A549 (cell line): ENCODE results near the gene DLGAP1. TPM values are rescaled to one million over a fixed set of nuclear protein-coding genes. Genes with fewer than 3 reads are reported as not detected.

Source experiments
- ATAC-seq, 2 experiments: fragments of 200-7000 bp in 1 of 2; fragments of >200 bp in 1 of 2; cut with Nextera tagmentation in 1 of 2; cut with Tn5 transposase in 1 of 2; 3 replicates each; pipeline versions ENCODE4 v1.8.0 to v1.9.1; 2018 to 2020; ENCODE audit warnings: mild to moderate bottlenecking in 1 of 2, moderate library complexity in 1 of 2
- CTCF ChIA-PET: fragments of 300-600 bp; sonication (Branson Sonifier 250); formaldehyde crosslinking; extraction: SDS; loops from one replicate; lab custom pipeline; 2021; ENCODE audit warnings: antibody characterized with exemption, inconsistent platforms; lab: Yijun Ruan, JAX
- POLR2A ChIA-PET: fragments of 350-600 bp; formaldehyde crosslinking; extraction: SDS; loops from one replicate; lab custom pipeline; 2021; ENCODE audit warnings: antibody characterized with exemption, inconsistent platforms; lab: Yijun Ruan, JAX
- DNase-seq, 2 experiments: peaks; one replicate each; pipeline versions ENCODE4 v3.0.0 to v3.0.0-alpha.2; 2011 to 2016; ENCODE audit warnings: low read depth in 1 of 2, low spot score in 1 of 2
- FAIRE-seq: peaks from 2 replicates; lab custom pipeline; 2011; peaks lifted over from hg19 to GRCh38; lab: Jason Lieb, UNC
- H3K27ac ChIP-seq, 2 experiments: fragments of >200 bp; sonication (Bioruptor Twin); formaldehyde crosslinking; 3 replicates each; pipeline ENCODE4 v1.5.1; 2016 to 2017
- H3K4me1 ChIP-seq: fragments of >200 bp; sonication (Bioruptor Twin); formaldehyde crosslinking; 3 replicates; pipeline ENCODE4 v1.6.1; 2016
- H3K4me2 ChIP-seq: fragments of >200 bp; sonication (Bioruptor Twin); formaldehyde crosslinking; 3 replicates; pipeline ENCODE4 v1.6.1; 2016
- H3K4me3 ChIP-seq: fragments of >200 bp; sonication (Bioruptor Twin); formaldehyde crosslinking; 3 replicates; pipeline ENCODE4 v1.5.1; 2016
- H3K9me3 ChIP-seq: fragments of >200 bp; sonication (Bioruptor Twin); formaldehyde crosslinking; 3 replicates; pipeline ENCODE4 v1.6.1; 2016
- CHD2 ChIP-seq: fragments of 150-350 bp; IDR thresholded peaks from 2 replicates; pipeline ENCODE4 v1.6.1; 2014; ENCODE audit warnings: low read length; ENCODE audit not compliant: partially characterized antibody
- CHD4 ChIP-seq: fragments of 200-600 bp; sonication (generic); IDR thresholded peaks from 2 replicates; pipeline ENCODE4 v1.6.1; 2016; ENCODE audit warnings: antibody characterized with exemption, mild to moderate bottlenecking, borderline replicate concordance
- ESRRA ChIP-seq: fragments of 150-350 bp; IDR thresholded peaks from 2 replicates; pipeline ENCODE4 v1.6.1; 2014; ENCODE audit warnings: mild to moderate bottlenecking, low read length, borderline replicate concordance
- FOSB ChIP-seq: fragments of 250-450 bp; sonication (Bioruptor Pico); IDR thresholded peaks from 2 replicates; pipeline ENCODE4 v1.5.0; 2020; ENCODE audit warnings: mild to moderate bottlenecking, moderate library complexity
- FOXS1 ChIP-seq: fragments of 250-450 bp; sonication (Bioruptor Pico); IDR thresholded peaks from 2 replicates; pipeline ENCODE4 v1.5.0; 2020; ENCODE audit warnings: mild to moderate bottlenecking, moderate library complexity
- HOXA7 ChIP-seq: fragments of 250-450 bp; sonication (Bioruptor Pico); IDR thresholded peaks from 2 replicates; pipeline ENCODE4 v1.5.0; 2020; ENCODE audit warnings: mild to moderate bottlenecking, moderate library complexity
- HOXB5 ChIP-seq: fragments of 250-450 bp; sonication (Bioruptor Pico); IDR thresholded peaks from 2 replicates; pipeline ENCODE4 v1.5.0; 2020; ENCODE audit warnings: mild to moderate bottlenecking, moderate library complexity
- KDM5A ChIP-seq: fragments of 200-600 bp; sonication (generic); IDR thresholded peaks from 2 replicates; pipeline ENCODE4 v1.6.1; 2016; ENCODE audit warnings: antibody characterized with exemption, mild to moderate bottlenecking
- MAFK ChIP-seq: fragments of 450-650 bp; IDR thresholded peaks from 2 replicates; pipeline ENCODE4 v1.6.1; 2014; ENCODE audit not compliant: partially characterized antibody
- MYC ChIP-seq: IDR thresholded peaks from 2 replicates; pipeline ENCODE4 v1.6.1; 2012; ENCODE audit warnings: mild to moderate bottlenecking, inconsistent platforms, low read length, improper control_type of control experiment, borderline replicate concordance
- NPAS2 ChIP-seq: fragments of 250-450 bp; sonication (Bioruptor Pico); IDR thresholded peaks from 2 replicates; pipeline ENCODE4 v1.8.0; 2022; ENCODE audit warnings: mild to moderate bottlenecking, moderate library complexity, borderline replicate concordance
- NR3C1 ChIP-seq: fragments of >200 bp; sonication (Bioruptor Twin); formaldehyde crosslinking; IDR thresholded peaks from 3 replicates; pipeline ENCODE4 v1.6.1; 2017
- RAD21 ChIP-seq, 2 experiments: fragments of >200 bp in 1 of 2; sonication (Bioruptor Twin) in 1 of 2; formaldehyde crosslinking in 1 of 2; IDR thresholded peaks in 1 of 2; conservative IDR thresholded peaks in 1 of 2; 2 replicates in 1 of 2; 3 replicates in 1 of 2; pipeline ENCODE4 v1.6.1; 2012 to 2018; ENCODE audit warnings: inconsistent platforms in 1 of 2
- RCOR1 ChIP-seq: fragments of 150-350 bp; IDR thresholded peaks from 2 replicates; pipeline ENCODE4 v1.6.1; 2014; ENCODE audit warnings: antibody characterized with exemption, low read length, low read depth
- RFX5 ChIP-seq: fragments of 450-650 bp; IDR thresholded peaks from 2 replicates; pipeline ENCODE4 v1.7.1; 2014; ENCODE audit warnings: antibody characterized with exemption, mild to moderate bottlenecking, moderate library complexity
- RNF2 ChIP-seq: fragments of 200-600 bp; sonication (generic); IDR thresholded peaks from 2 replicates; pipeline ENCODE4 v1.6.1; 2016; ENCODE audit warnings: low read depth, mild to moderate bottlenecking, antibody characterized with exemption, moderate library complexity, borderline replicate concordance
- TFCP2L1 ChIP-seq: fragments of 250-450 bp; sonication (Bioruptor Pico); IDR thresholded peaks from 2 replicates; pipeline ENCODE4 v1.5.0; 2021; ENCODE audit warnings: mild to moderate bottlenecking
- ZSCAN20 ChIP-seq: fragments of 250-450 bp; sonication (Bioruptor Pico); IDR thresholded peaks from 2 replicates; pipeline ENCODE4 v1.8.0; 2022; ENCODE audit warnings: mild to moderate bottlenecking, moderate library complexity
- WGBS: methylation state at CpG from one replicate; pipeline ENCODE4 v1.1.6; 2017; ENCODE audit errors: missing lambda C conversion rate; 5-methylcytosine and 5-hydroxymethylcytosine counted together
- polyA plus RNA-seq, 4 experiments: library from polyadenylated mRNA; depleted of rRNA in 3 of 4; stranded (reverse); fragments of >200 nt; fragmentation: RNase III in 1 of 4; extraction: RNeasy Plus Mini Kit Qiagen cat#74134 plus additional on column Dnase treatment in 1 of 4; gene quantifications; 2 replicates in 3 of 4; 3 replicates in 1 of 4; pipeline ENCODE4 v1.2.3, GENCODE V29; 2011 to 2017
- TF ChIP-seq, protein P1 (sequence below): IDR thresholded peaks from 2 replicates; pipeline ENCODE4 v1.6.1; 2012; ENCODE audit warnings: low read depth, borderline replicate concordance
- TF ChIP-seq, protein P2 (sequence below): fragments of 250-450 bp; sonication (Bioruptor Pico); IDR thresholded peaks from 2 replicates; pipeline ENCODE4 v1.5.0; 2020; ENCODE audit warnings: low read depth, mild to moderate bottlenecking, moderate library complexity
- TF ChIP-seq, protein P3 (sequence below): fragments of 250-450 bp; sonication (Bioruptor Pico); IDR thresholded peaks from 2 replicates; pipeline ENCODE4 v1.5.0; 2021; ENCODE audit warnings: mild to moderate bottlenecking, moderate library complexity, borderline replicate concordance

The DLGAP1 gene
- polyA plus RNA-seq, 2 of the 4 experiments (the other 2 are of a cell fraction): 0.04 to 0.12 TPM

- Histone ChIP-seq H3K27ac (no peak overlapping the region), H3K4me2 (no peak overlapping the region), H3K4me3 (no peak overlapping the region), H3K4me1 (no peaks in the 10 kb centered on the region), H3K9me3 (no peaks in the 10 kb centered on the region)
- 54% methylated on average over 5 of the region's 5 CpGs for WGBS
- FAIRE-seq (no peak), DNase-seq (no peak), ATAC-seq (no peak)
- ChIA-PET POLR2A (no interaction called here), CTCF (no interaction called here)
- TF ChIP-seq TFCP2L1 (CRISPR knock-in tag) (no peak), HOXA7 (CRISPR knock-in tag) (no peak), HOXB5 (no peak), FOXS1 (no peak), CHD2 (no peak), RCOR1 (no peak), NR3C1 (no peak), RNF2 (no peak), RAD21 (conservative IDR thresholded peaks at IDR 0.05 in 1 of 2, IDR thresholded peaks at IDR 0.05 in 1 of 2) (no peak), FOSB (CRISPR knock-in tag) (no peak)
- TF ChIP-seq, protein P1, sequence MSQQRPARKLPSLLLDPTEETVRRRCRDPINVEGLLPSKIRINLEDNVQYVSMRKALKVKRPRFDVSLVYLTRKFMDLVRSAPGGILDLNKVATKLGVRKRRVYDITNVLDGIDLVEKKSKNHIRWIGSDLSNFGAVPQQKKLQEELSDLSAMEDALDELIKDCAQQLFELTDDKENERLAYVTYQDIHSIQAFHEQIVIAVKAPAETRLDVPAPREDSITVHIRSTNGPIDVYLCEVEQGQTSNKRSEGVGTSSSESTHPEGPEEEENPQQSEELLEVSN: no peak
- TF ChIP-seq, protein P2, sequence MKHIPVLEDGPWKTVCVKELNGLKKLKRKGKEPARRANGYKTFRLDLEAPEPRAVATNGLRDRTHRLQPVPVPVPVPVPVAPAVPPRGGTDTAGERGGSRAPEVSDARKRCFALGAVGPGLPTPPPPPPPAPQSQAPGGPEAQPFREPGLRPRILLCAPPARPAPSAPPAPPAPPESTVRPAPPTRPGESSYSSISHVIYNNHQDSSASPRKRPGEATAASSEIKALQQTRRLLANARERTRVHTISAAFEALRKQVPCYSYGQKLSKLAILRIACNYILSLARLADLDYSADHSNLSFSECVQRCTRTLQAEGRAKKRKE (CRISPR knock-in tag): no peak
These were observed 503.1 kb downstream of the DLGAP1 start for GRCh38 chr18:3952031-3952430.

- ChIA-PET POLR2A (no interaction called here), CTCF (interaction anchor here (2.0 kb wide), 1 partner anchor 18 kb away, joined by 5 read pairs; no protein-coding TSS in a partner anchor)
- Histone ChIP-seq H3K9me3 (no peaks in the 10 kb centered on the region), H3K4me3 (no peak overlapping the region), H3K4me2 (no peak overlapping the region), H3K4me1 (no peaks in the 10 kb centered on the region), H3K27ac (no peak overlapping the region)
- 44% methylated on average over 3 of the region's 3 CpGs for WGBS
- no peak for TF ChIP-seq NR3C1
- TF ChIP-seq MAFK: peak; percentile 84
- DNase-seq: no peak
- no peak for FAIRE-seq
- no peak for ATAC-seq
These were observed 504.3 kb downstream of the DLGAP1 start for GRCh38 chr18:3950668-3951404.

DNA sequence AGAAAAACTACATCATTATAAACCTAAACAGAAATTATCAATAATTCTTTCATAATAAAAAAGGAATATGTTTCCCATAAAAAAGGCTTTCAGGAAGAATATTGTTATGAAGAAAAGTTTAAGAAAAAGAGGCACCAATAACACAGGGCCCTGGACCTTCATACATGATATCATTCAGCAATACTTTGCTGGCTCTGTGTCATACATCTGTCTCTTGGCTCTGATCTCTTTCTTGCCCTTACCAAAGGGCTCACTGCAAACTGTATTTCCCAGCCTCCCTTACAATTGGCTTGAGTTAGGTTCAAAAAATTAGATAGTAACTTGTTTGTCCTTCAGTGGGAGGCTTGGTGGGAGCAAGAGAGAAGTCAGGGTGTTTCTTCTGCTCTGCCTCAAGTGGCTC lies 506.1 kb downstream of the DLGAP1 start:
- POLR2A ChIA-PET: no interaction called here
- no peaks in the 10 kb centered on the region for H3K4me1 ChIP-seq
- no peak overlapping the region for H3K4me2 ChIP-seq
- TF ChIP-seq RAD21 (conservative IDR thresholded peaks at IDR 0.05 in 1 of 2, IDR thresholded peaks at IDR 0.05 in 1 of 2) (no peak), ZSCAN20 (CRISPR knock-in tag) (no peak), CHD4 (no peak), RFX5 (no peak), ESRRA (no peak), MYC (no peak), FOXS1 (no peak), NPAS2 (CRISPR knock-in tag) (no peak), KDM5A (no peak)
- TF ChIP-seq, protein P3, sequence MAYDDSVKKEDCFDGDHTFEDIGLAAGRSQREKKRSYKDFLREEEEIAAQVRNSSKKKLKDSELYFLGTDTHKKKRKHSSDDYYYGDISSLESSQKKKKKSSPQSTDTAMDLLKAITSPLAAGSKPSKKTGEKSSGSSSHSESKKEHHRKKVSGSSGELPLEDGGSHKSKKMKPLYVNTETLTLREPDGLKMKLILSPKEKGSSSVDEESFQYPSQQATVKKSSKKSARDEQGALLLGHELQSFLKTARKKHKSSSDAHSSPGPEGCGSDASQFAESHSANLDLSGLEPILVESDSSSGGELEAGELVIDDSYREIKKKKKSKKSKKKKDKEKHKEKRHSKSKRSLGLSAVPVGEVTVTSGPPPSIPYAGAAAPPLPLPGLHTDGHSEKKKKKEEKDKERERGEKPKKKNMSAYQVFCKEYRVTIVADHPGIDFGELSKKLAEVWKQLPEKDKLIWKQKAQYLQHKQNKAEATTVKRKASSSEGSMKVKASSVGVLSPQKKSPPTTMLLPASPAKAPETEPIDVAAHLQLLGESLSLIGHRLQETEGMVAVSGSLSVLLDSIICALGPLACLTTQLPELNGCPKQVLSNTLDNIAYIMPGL: no peak
- FAIRE-seq (no peak), DNase-seq (no peak), ATAC-seq (no peak)
- no peak overlapping the region for H3K27ac ChIP-seq
- H3K9me3 ChIP-seq: no peaks in the 10 kb centered on the region
- no peak overlapping the region for H3K4me3 ChIP-seq
- CTCF ChIA-PET: no interaction called here
